HG02763 (cell line): ENCODE results near the gene IL24.

Source experiments
- ATAC-seq: cut with Tn5 transposase; IDR thresholded peaks from one replicate; pipeline ENCODE4 v1.9.1; 2021; ENCODE audit warnings: mild to moderate bottlenecking, moderate library complexity; ENCODE audit not compliant: unreplicated experiment

IL24 gene

DNA sequence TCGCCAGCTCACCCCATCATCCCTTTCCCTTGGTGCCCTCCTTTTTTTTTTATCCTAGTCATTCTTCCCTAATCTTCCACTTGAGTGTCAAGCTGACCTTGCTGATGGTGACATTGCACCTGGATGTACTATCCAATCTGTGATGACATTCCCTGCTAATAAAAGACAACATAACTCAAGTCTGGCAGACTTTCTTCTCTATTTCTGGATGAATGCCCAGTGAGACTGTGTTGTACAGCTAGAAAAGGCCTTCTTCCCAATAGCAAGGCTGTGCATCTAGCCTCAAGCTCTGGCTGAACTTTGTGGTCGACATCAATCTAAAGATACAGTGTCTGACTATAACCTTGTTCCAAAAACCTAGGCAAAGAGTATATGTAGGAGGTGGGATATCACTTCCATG lies 6.4 kb downstream of the IL24 start:
- no peak for ATAC-seq

DNA sequence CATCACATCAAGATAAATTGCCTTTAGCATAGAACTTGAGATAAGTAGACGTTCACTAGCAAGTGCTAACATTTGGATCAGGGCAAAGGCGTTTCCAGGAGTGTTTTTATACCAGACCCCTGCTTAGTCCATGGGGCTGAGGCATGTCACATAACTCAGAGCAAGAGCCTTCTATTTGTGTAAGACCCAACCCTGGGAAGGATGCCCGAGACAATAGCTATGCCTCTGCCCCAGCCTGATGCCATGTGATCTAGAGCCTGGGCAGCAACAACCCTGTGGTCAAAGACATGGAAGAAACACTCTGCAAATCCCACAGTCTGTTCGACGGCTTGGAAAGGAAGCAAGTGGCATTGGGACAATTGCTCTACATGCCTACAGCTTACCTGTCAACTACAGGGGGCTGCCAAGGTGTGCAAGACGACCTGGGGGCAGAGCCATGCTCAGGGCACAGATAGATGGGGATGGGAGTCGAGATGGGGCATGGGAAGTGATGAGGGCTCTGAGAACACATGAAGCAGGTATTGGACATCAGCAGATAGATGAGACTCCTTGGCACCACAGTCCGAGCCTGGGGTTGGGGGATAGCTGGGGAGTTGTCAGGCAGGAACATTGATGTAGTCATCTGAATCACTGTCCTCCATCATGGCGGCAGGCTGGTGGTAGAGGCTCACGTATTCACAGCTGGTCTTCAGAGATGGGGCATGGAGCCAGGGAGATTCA lies 7.3 kb downstream of the IL24 start:
- no peak for ATAC-seq

DNA sequence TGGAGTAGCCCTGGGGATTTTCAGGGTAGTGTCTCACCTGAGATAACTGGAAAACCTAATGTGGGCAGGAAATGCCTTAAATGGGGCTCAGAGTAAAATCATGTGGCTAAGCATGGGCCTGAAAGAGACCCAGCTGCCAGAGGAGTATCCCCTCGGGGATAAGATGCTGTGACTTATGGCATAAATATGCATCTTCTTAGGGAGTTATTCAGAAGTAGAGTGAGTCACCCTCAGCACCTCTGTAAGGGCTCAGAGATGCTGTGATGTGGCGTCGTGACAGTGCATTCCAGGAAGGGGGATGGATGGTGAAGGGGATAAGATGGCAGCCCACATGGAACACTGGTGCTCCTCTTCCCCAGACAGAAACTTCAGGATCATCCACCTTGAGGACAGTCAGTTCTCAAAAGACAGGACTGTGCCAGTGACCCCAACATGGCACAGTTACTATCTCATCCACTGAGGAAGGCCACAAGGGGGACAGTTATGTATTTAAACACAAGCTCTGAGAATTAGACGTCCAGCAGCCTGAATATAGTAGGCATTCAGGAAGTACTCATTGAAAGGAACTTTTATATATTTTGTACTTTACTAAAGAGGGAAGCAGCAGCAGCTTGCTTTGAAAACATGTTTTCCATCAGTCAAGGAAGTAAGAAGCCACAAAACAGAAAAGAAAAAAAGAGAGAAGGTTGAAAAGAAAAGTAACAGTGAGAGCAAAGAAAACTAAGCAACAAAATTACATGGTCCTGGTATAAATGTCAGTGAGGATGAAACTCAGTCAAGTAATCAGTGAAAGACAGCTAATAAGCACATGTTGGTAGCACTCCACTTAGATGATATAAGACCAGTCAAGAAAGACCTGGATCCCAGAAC lies 8.3 kb downstream of the IL24 start:
- peak; percentile 49 for ATAC-seq

DNA sequence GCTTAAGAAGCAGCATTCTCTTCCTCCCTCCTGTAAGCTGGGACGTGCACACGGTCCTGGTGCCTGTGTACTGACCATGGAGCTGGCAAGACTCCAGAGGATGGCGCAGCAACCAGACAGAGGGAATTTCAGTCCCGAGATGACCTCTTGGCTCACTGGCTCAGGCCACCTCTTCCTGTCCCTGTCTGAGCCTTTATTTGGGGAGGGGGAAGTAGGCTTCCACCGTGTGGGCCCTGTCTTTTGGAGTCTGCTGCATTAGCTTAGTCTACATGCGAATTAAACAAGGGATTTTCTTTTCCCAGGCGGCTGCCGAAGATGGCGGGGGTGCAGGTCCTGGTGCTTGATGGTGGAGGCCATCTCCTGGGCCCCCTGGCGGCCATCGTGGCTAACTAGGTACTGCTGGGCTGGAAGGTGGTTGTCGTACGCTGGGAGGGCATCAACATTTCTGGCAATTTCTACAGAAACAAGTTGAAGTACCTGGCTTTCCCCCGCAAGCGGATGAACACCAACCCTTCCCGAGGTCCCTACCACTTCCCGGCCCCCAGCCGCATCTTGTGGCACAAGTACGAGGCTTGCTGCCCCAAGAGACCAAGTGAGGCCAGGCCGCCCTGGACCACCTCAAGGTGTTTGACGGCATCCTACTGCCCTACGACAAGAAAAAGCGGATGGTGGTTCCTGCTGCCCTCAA lies 10.2 kb downstream of the IL24 start:
- ATAC-seq, result no peak

DNA sequence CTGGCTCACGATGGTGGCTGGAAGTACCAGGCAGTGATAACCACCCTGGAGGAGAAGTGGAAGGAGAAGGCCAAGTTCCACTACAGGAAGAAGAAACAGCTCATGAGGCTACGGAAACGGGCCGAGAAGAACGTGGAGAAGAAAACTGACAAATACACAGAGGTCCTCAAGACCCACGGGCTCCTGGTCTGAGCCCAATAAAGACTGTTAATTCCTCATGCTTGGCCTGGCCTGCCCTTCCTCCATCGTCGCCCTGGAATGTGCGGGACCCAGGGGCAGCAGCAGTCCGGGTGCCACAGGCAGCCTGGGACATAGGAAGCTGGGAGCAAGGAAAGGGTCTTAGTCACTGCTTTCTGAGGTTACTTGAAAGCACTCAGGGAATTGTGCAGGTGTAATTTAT lies 10.8 kb downstream of the IL24 start:
- no peak for ATAC-seq

DNA sequence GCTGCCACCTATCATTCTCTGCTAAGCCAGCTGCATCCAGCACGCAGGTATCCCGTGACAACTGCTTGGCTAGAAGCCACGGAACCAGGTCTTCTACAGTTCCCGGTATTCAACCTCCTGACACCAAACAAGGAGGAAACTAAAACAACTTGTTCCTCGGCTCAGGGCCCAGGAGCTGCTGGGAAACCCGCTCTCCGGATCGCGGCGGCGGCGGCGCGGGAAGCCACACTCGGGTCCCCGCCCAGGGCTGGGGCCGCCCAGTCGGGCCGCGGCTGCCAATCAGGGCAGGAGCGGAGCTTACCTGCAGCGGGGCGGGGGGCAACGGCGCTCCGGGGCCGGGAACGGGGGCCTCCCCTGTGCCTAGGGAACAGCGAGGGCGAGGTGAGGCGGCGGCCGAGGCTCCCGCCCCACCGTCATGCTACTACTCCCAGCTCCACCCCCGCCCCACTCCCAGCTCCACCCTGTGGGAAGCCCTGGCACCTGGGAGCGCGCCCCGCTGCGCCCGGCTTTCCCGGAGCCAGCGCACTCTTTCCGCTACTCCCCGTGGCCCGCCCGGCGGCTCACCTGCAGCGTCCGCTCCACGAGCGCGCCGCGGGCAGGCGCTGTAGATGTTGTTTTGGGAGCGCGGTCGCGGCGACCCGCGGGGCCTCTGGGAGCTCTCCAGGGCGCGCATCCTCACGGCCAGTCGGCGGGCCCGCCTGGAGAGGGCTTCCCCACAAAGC lies 12.1 kb downstream of the IL24 start:
- ATAC-seq, result no peak

DNA sequence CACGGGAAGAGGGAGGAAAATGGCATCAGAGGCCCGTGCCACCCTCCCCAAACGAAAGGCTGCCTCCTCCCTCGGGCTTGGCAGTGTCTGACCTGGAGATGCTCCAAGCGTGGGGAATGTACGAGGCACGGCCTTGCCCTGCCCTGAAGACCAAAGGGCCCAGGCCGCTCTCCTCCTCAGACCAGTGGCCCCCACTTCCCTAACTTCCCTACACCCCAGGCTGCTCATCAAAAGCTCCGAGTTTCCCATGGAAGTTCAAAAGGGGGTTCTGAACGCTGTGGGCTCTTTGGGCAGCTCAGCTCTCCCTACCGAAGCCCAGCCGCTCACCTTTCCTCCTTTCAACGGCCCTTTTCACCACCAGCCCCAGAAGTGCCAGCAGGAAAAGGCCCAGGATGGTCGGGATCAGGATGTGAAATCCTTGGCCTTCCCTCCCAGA lies 12.7 kb downstream of the IL24 start:
- ATAC-seq, result no peak

DNA sequence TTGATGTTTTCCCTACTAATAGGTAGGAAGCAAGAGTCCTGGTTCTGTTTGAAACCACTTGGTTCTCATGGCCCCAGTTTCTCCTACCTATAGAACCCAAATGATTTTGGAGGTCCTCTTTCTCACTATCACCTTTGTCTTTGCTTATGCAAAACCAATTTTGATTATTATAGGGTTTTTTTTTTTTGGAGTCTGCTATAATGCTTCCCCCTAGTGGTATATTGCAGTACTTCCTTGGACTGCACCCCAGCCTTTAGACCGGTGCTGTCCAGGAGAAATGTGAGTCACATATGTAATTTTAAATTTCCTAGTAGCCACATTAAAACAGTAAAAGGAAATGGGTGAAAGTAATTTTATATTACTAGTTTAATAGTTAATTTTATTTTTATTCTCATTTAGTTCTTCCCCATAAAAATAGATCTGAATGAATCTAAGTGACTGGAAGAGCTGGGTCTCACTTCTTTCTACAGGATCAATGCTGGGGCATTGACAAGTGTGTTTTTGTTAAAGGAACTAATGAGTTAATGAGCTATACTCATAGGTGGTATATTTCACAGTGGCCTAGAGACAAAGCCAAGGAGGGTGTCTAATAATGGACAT lies 13.9 kb downstream of the IL24 start:
- ATAC-seq, result no peak

DNA sequence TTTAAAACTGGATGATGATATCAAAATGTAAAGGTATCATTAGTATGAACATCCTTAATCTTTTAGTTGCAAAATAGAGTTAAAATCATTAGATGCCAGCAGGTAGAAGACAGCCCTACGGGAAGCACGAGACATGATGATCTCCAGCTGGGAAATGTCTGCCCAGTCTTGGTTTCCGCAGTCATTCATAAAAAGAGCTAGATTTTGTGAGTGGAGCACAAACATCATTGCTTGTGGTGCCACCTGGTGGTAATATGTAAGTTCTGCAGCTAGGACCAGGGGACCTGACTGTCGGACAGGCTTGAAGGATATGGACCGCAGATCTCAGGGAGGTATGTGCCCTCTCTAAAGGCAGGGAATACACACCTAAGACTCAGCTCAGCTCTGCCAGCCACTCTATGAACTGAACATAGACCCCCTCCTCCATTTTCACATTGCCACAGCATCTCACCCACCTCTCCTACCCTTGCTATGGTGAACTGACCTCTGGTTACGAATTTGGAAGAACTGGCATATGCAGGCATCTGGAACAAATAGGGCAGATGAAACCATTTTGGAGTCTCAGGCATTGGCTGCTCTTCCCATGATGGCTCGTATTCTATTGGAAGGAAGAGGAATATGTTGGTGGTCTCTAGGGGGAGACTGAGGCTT lies 15.3 kb downstream of the IL24 start:
- ATAC-seq, result no peak

DNA sequence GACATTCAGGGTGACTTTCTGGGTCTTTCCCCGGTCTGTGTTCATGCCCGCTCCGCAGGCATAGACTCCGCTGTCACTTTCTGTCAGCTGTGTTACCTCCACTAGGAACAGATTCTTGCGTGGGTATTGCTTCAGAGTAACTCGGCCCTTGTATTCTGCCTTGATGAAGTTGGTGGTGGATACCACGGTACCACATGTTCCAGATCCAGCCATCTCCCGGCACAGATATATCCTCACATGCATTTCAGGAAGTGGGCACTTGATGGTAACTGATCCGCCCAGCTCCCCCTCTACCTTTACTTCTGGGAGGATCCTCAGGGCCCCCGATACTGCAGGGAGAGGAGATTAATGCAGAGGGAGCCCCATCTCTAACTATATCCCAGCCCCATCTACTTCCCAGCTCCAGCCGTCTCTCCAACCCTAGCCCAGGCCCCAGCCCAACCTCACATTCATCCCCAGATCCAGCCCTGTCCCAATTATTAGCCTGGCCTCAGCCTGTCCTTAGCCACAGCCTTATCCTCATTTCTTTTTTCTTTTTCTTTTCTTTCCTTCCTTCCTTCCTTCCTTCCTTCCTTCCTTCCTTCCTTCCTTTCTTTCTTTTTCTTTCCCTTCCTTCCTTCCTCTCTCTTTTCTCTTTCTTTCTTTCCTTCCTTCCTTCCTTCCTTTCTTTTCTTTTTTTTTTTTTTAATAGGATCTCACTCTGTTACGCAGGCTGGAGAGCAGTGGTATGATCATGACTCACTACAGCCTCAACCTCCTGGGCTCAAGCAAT lies 16.7 kb downstream of the IL24 start:
- ATAC-seq, result no peak

DNA sequence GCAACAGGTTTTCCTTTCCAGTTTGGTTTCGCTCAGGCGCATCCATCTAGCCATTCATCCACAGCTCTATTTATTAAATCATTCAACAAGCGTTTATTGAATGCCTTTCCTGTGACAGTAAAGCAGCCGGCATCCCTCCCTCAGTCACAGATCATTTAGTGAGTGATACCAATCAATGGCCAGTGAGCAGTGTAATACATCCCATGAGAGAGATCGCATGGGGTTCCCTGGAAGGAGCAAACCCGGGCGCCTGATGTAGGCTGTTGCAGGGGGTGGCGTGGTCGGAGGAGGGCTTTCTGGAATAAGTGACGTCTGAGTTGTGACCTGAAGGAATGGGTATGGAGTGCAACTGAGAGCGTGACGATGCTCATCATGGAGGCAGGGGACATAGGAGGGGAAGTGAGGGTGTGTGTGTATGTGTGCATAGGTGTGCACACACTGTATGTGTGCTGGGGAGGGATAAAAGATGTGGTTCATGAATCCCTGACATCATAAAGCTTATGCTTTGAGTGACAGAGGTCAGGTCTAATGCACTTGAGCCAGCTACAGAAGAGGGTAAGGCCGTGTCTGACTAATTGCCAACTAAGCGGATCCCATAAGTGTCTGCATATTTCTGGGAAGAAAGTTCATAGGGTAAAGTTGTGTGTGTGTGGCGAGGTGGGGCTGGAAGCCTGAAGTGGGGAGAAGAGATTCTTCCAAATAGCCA lies 17.9 kb downstream of the IL24 start:
- ATAC-seq, result no peak

DNA sequence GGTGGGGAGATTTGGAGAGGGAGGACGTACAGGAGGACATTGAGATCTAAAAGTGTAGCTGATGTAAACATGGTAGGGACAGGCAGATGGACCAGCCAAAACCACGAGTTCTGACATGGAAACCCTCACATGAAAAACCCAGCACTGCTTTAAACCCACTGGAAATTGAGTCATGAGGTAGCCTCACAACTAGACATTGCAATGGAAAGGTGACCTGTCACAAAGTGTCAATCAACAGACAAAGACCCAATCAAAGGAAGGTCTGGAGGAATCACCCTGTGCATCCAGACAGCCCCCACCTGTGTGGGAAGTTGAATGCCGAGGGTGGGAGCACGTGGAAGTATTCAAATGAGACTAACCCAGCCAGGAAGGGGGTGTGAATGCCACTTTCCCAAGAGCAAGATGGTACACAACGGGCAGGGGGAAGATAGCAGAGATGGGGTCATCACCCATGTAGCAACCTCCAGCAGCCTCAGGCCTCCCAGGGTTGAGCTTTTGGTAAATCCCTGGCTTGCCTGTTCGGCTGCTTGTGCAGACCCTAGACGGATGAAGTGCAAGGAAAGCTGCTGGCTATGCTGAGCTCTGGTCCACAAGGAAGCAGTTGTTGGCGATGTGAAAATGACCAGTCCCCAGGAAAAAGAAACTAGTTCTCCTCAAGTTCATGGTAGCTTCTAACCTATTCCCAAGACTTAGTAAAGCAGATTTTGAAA lies 18.9 kb downstream of the IL24 start:
- ATAC-seq, result no peak

DNA sequence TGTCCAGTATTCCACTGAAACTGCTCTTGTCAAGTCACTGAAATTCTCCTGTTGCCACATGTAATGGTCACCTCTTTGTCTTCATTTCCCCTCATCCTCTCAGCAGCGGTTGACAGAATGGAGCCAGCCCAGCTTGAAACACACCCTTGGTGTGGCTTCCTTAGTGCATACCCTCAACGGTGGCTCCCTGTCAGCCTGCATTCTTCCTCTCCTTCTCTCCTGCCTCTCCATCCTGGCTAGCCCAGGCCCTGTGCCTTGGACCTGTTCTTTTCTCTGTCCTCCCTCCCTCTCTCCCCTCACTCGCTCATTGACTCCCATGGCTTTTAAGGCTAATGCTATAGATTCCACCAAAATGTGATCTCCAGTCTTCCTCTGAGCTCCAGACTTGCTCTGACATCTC lies 20.8 kb downstream of the IL24 start:
- no peak for ATAC-seq

DNA sequence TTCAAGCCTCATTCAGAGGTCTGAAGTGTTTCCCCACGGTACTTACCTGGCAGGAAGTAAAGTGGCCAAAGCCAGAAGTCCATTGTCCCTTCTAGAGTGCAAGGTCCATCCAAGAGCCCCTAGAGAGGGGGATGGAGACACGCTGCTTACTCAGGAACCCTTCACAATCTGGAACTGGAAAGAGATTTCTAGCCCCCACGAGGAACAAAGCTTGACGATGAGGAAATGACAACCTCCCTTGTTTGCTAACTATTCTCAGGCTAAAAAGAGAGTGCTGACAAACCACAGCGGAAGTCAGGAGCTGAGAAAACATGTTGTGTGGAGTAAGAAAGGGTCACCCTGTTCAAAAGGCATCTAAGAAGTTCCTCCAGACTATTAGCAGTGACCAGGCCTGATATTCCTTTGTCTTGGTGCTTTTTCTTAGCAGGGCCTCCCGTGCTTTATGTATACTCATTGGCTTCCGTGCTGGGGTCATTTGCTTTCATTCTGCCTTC lies 24.6 kb downstream of the IL24 start, which contains the start of gene FCMR:
Gene FCMR (minus strand): TSS at position 170 of the 494 bp plus-strand sequence. CDS start 87 bp downstream, at position 83.
- no peak for ATAC-seq

DNA sequence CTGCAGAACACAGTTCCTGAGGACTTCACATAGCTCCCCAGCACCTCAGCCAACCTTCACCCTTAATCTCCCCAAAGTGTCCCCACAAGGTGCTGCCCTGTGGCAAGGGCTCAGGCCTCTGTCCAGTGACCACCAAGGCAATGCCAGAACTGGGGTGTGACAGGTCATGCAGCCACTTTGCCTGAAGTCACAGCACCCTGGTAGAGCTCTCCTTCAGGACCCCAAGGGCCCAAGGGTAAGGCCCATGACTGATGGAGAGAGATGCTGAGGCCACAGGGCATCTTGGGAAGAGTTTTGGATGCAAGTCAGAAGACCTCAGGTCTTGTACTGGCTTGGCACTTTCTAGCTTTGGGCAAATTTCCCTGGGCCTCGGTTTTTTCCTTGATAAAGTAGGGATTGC lies 25.3 kb downstream of the IL24 start:
- no peak for ATAC-seq

DNA sequence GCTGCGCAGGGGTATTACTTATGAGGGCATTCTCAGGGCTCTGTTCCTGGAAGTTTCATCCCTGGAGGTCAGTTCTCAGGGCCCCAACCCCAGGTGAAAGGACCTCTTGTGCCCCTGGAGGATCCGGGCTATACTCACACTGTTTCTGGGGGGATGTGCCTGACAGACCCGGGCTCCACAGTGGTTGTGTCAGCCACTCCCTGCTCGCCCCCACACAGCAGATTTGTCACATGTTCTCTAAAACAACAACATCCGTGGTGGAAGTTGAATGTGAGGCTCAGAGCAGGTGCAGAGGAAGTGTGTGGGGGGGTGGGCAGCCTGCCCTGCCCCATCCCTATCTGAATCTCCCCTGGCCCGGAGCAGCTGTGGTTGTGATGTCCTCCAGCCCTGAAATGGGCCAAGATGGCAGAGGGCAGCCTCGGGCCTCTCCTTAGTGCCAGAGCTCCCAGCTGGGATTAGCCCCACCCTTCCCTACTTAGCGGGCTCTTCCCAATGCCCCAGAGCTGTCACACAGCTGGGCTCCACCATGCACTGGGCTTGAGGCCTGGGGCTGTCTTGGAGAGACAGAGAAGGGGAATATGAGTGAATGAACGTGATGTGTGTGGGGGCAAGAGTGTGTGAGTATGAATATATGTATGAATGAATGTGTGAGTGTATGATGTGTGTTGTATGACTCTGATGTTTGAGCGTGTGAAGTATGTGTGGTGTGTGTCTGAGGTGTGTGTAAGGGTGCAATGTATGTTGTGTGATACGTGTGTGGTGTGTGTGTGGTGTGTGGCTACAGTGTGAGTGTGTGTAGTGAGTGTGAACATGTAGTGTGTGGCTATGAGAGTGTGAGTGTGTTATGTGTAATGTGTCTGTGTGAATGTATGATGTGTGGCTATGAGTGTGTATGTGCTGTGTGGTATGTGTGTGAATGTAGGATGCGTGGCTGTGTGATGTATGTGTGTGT lies 26.0 kb downstream of the IL24 start:
- ATAC-seq, result peak; percentile 50
